ENCODE data around the gene LRPAP1.
"Not testable (repeated sequence)": the region's sequence is repeated elsewhere in the genome, so short reads cannot be mapped to it uniquely, and the experiment has no call there.

Gene LRPAP1

GRCh38 chr4:3465698-3466671 lies 66.2 kb downstream of the LRPAP1 start:
- no peak overlapping the region for H3K4me3 Mint-ChIP-seq
- no peaks in the 10 kb centered on the region for H3K4me1 Mint-ChIP-seq (ENCODE audit: low read depth)
- H3K36me3 Mint-ChIP-seq: no peaks in the 10 kb centered on the region
- no peak overlapping the region for H3K27ac Mint-ChIP-seq
- H3K27me3 Mint-ChIP-seq: no peaks in the 10 kb centered on the region
- H3K9me3 Mint-ChIP-seq (ENCODE audit: low read depth): no peaks in the 10 kb centered on the region

- H3K4me3 Mint-ChIP-seq: no peak overlapping the region
- peaks cover 1% of the 10 kb centered on the region for H3K27me3 Mint-ChIP-seq
- H3K27ac Mint-ChIP-seq: no peak overlapping the region
- no peaks in the 10 kb centered on the region for H3K36me3 Mint-ChIP-seq
- no peaks in the 10 kb centered on the region for H3K4me1 Mint-ChIP-seq (ENCODE audit: low read depth)
- peaks cover 1% of the 10 kb centered on the region for H3K9me3 Mint-ChIP-seq (ENCODE audit: low read depth)
Observed at GRCh38 chr4:3464911-3465697, 67.1 kb downstream of the LRPAP1 start.

- no peak overlapping the region for H3K4me3 Mint-ChIP-seq
- H3K4me1 Mint-ChIP-seq (ENCODE audit: low read depth): no peaks in the 10 kb centered on the region
- H3K27me3 Mint-ChIP-seq: peaks cover 2% of the 10 kb centered on the region
- no peak overlapping the region for H3K27ac Mint-ChIP-seq
- H3K36me3 Mint-ChIP-seq: no peaks in the 10 kb centered on the region
- peaks cover 3% of the 10 kb centered on the region for H3K9me3 Mint-ChIP-seq (ENCODE audit: low read depth)
Observed at GRCh38 chr4:3464349-3464905, 67.8 kb downstream of the LRPAP1 start.

- Mint-ChIP-seq H3K36me3 (no peaks in the 10 kb centered on the region), H3K27ac (no peak overlapping the region), H3K4me1 (ENCODE audit: low read depth) (no peaks in the 10 kb centered on the region), H3K27me3 (peaks cover 2% of the 10 kb centered on the region), H3K4me3 (no peak overlapping the region), H3K9me3 (ENCODE audit: low read depth) (peaks cover 3% of the 10 kb centered on the region)
Observed at GRCh38 chr4:3463556-3464348, 68.5 kb downstream of the LRPAP1 start.

GRCh38 chr4:3462790-3463415 lies 69.3 kb downstream of the LRPAP1 start, which contains the start of gene DOK7:
Gene DOK7 (plus strand): TSS chr4:3463306. CDS start chr4:3463376, 70 bp downstream.
- Mint-ChIP-seq H3K9me3 (ENCODE audit: low read depth) (peaks cover 3% of the 10 kb centered on the region), H3K27me3 (peaks cover 2% of the 10 kb centered on the region), H3K4me3 (peak within 1 kb of the TSS; percentile 35), H3K36me3 (no peaks in the 10 kb centered on the region), H3K27ac (no peak within 1 kb of the TSS), H3K4me1 (ENCODE audit: low read depth) (no peaks in the 10 kb centered on the region)

- H3K4me3 Mint-ChIP-seq: peak overlapping the region; percentile 35
- no peaks in the 10 kb centered on the region for H3K4me1 Mint-ChIP-seq (ENCODE audit: low read depth)
- peaks cover 2% of the 10 kb centered on the region for H3K27me3 Mint-ChIP-seq
- peaks cover 3% of the 10 kb centered on the region for H3K9me3 Mint-ChIP-seq (ENCODE audit: low read depth)
- H3K27ac Mint-ChIP-seq: no peak overlapping the region
- no peaks in the 10 kb centered on the region for H3K36me3 Mint-ChIP-seq
Observed at GRCh38 chr4:3462321-3462789, 69.9 kb downstream of the LRPAP1 start.

GRCh38 chr4:3461515-3462291 lies 70.5 kb downstream of the LRPAP1 start:
- no peaks in the 10 kb centered on the region for H3K4me1 Mint-ChIP-seq (ENCODE audit: low read depth)
- peaks cover 3% of the 10 kb centered on the region for H3K9me3 Mint-ChIP-seq (ENCODE audit: low read depth)
- peaks cover 2% of the 10 kb centered on the region for H3K27me3 Mint-ChIP-seq
- no peak overlapping the region for H3K4me3 Mint-ChIP-seq
- H3K27ac Mint-ChIP-seq: no peak overlapping the region
- no peaks in the 10 kb centered on the region for H3K36me3 Mint-ChIP-seq

GRCh38 chr4:3460926-3461325 lies 71.3 kb downstream of the LRPAP1 start:
- Mint-ChIP-seq H3K27me3 (peaks cover 2% of the 10 kb centered on the region), H3K9me3 (ENCODE audit: low read depth) (peaks cover 3% of the 10 kb centered on the region), H3K27ac (no peak overlapping the region), H3K4me1 (ENCODE audit: low read depth) (no peaks in the 10 kb centered on the region), H3K4me3 (no peak overlapping the region), H3K36me3 (no peaks in the 10 kb centered on the region)

- H3K27me3 Mint-ChIP-seq; H3K36me3 Mint-ChIP-seq; H3K4me1 Mint-ChIP-seq (ENCODE audit: low read depth); H3K27ac Mint-ChIP-seq; H3K4me3 Mint-ChIP-seq: not testable (repeated sequence)
- peaks cover 10% of the 10 kb centered on the region for H3K9me3 Mint-ChIP-seq (ENCODE audit: low read depth)
Observed at GRCh38 chr4:3459156-3459555, 73.1 kb downstream of the LRPAP1 start.

GRCh38 chr4:3458371-3458770 lies 73.9 kb downstream of the LRPAP1 start:
- Mint-ChIP-seq H3K27ac (no peak overlapping the region), H3K4me1 (ENCODE audit: low read depth) (no peaks in the 10 kb centered on the region), H3K9me3 (ENCODE audit: low read depth) (peaks cover 10% of the 10 kb centered on the region), H3K27me3 (peaks cover 2% of the 10 kb centered on the region), H3K36me3 (no peaks in the 10 kb centered on the region), H3K4me3 (no peak overlapping the region)

- not testable (repeated sequence) for H3K36me3 Mint-ChIP-seq; H3K4me1 Mint-ChIP-seq (ENCODE audit: low read depth); H3K27me3 Mint-ChIP-seq; H3K27ac Mint-ChIP-seq; H3K4me3 Mint-ChIP-seq
- H3K9me3 Mint-ChIP-seq (ENCODE audit: low read depth): peaks cover 10% of the 10 kb centered on the region
Observed at GRCh38 chr4:3455596-3455995, 76.6 kb downstream of the LRPAP1 start.

All from activated naive CD8-positive, alpha-beta T cell (primary cell).